Mammary epithelial cell (primary cell): ENCODE measurements around the gene FN3KRP.

Experiments
- CTCF ChIP-seq, 2 donors: IDR thresholded peaks in 1 of 2; conservative IDR thresholded peaks in 1 of 2; 2 replicates each; pipeline ENCODE4 v1.5.1; 2011 to 2012; ENCODE audit warnings: inconsistent platforms in 2 of 2, low read length in 2 of 2, mild to moderate bottlenecking in 2 of 2, control low read depth in 1 of 2, low read depth in 1 of 2; ENCODE audit not compliant: insufficient read depth in 1 of 2; ENCODE audit errors: extremely low read depth in 1 of 2
- EZH2 ChIP-seq: IDR thresholded peaks from 2 replicates; pipeline ENCODE4 v1.6.1; 2012; ENCODE audit warnings: low read length, inconsistent platforms, borderline replicate concordance

- TF ChIP-seq CTCF (conservative IDR thresholded peaks at IDR 0.05 in 1 of 2, IDR thresholded peaks at IDR 0.05 in 1 of 2; ENCODE audit: extremely low read depth in 1 of 2, insufficient read depth in 1 of 2, low read depth in 1 of 2, low read length in 2 of 2) (no peak), EZH2 (no peak)
Observed at GRCh38 chr17:82720204-82720603, 3.7 kb downstream of the FN3KRP start.
